PFSK-1 (cell line): ENCODE measurements around the gene ATP13A3.

Experiments used
- POLR2AphosphoS5 ChIP-seq: IDR thresholded peaks from 2 replicates; pipeline ENCODE4 v1.6.1; 2012; ENCODE audit warnings: low read depth, mild to moderate bottlenecking, control low read depth, low read length, moderate library complexity
- TF ChIP-seq, protein P1 (sequence below), 2 experiments: IDR thresholded peaks; 2 replicates each; pipeline versions ENCODE4 v1.6.1 to v1.8.0; 2011 to 2012; ENCODE audit warnings: low read depth in 2 of 2, low read length in 2 of 2, control low read depth in 1 of 2, inconsistent platforms in 1 of 2, mild to moderate bottlenecking in 1 of 2, moderate library complexity in 1 of 2; ENCODE audit not compliant: insufficient read depth in 1 of 2

- TF ChIP-seq, protein P1, sequence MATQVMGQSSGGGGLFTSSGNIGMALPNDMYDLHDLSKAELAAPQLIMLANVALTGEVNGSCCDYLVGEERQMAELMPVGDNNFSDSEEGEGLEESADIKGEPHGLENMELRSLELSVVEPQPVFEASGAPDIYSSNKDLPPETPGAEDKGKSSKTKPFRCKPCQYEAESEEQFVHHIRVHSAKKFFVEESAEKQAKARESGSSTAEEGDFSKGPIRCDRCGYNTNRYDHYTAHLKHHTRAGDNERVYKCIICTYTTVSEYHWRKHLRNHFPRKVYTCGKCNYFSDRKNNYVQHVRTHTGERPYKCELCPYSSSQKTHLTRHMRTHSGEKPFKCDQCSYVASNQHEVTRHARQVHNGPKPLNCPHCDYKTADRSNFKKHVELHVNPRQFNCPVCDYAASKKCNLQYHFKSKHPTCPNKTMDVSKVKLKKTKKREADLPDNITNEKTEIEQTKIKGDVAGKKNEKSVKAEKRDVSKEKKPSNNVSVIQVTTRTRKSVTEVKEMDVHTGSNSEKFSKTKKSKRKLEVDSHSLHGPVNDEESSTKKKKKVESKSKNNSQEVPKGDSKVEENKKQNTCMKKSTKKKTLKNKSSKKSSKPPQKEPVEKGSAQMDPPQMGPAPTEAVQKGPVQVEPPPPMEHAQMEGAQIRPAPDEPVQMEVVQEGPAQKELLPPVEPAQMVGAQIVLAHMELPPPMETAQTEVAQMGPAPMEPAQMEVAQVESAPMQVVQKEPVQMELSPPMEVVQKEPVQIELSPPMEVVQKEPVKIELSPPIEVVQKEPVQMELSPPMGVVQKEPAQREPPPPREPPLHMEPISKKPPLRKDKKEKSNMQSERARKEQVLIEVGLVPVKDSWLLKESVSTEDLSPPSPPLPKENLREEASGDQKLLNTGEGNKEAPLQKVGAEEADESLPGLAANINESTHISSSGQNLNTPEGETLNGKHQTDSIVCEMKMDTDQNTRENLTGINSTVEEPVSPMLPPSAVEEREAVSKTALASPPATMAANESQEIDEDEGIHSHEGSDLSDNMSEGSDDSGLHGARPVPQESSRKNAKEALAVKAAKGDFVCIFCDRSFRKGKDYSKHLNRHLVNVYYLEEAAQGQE (IDR thresholded peaks at IDR 0.05; ENCODE audit: insufficient read depth in 1 of 2, low read depth in 2 of 2, low read length in 2 of 2): no peak
- TF ChIP-seq POLR2AphosphoS5: no peak
Observed at GRCh38 chr3:194497799-194498575, 11.2 kb upstream of the ATP13A3 start.
